Measurements from ENCODE around the gene MYO5B.
A peak's percentile ranks its signal among the peaks of the same experiment; 100 is the strongest.
"Not testable (repeated sequence)": the region's sequence is repeated elsewhere in the genome, so short reads cannot be mapped to it uniquely, and the experiment has no call there.

The MYO5B gene

DNA sequence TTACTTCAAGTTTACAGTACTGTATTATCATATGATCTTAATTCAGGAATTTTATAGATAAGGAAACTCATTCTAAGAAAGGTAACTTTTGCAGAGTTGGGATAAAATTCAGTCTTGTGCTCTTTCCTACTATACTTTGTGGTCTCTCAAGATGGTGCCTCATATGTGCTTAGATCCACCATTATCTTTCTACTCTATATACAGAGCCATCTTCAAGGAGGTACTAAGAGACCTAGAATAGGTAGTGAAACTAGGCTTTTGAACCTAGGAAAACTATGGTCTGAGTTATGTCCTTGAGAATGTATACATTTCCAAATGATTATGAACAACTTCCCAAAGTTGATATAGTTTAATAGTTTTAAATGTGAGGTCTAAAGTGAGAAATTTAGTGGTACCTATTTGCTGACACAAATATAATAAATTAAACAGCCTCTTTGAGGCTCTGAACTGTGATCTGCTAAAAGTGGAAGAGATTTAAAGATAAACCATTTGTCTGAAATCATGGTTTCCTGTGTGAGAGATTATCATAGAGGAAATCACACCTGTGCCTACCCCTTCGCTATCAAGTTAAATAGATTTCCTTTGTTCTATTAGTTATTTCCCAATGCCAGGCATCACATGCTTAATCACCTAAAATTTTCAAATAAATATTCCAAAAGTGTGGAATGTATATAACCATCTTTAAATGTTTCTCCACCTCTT lies 408.8 kb downstream of the MYO5B start:
- Histone ChIP-seq H4K20me1 (ENCODE audit: insufficient read depth) (no peaks in the 10 kb centered on the region), H2AFZ (ENCODE audit: low read depth) (no peak overlapping the region), H3K4me3 (IDR thresholded peaks at IDR 0.05; ENCODE audit: insufficient read depth, low read depth, low read length) (no peak overlapping the region), H3K4me1 (ENCODE audit: low read depth, poor library complexity, severe bottlenecking) (peaks cover 19% of the 10 kb centered on the region), H3K27ac (no peak overlapping the region), H3K4me2 (no peak overlapping the region), H3K9ac (no peak overlapping the region), H3K79me2 (ENCODE audit: insufficient read depth, low read depth) (no peaks in the 10 kb centered on the region), H3K36me3 (ENCODE audit: insufficient read depth) (no peaks in the 10 kb centered on the region), H3K27me3 (ENCODE audit: insufficient read depth, low read depth) (no peaks in the 10 kb centered on the region)
- TF ChIP-seq, protein P1, sequence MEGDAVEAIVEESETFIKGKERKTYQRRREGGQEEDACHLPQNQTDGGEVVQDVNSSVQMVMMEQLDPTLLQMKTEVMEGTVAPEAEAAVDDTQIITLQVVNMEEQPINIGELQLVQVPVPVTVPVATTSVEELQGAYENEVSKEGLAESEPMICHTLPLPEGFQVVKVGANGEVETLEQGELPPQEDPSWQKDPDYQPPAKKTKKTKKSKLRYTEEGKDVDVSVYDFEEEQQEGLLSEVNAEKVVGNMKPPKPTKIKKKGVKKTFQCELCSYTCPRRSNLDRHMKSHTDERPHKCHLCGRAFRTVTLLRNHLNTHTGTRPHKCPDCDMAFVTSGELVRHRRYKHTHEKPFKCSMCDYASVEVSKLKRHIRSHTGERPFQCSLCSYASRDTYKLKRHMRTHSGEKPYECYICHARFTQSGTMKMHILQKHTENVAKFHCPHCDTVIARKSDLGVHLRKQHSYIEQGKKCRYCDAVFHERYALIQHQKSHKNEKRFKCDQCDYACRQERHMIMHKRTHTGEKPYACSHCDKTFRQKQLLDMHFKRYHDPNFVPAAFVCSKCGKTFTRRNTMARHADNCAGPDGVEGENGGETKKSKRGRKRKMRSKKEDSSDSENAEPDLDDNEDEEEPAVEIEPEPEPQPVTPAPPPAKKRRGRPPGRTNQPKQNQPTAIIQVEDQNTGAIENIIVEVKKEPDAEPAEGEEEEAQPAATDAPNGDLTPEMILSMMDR (conservative IDR thresholded peaks at IDR 0.05; ENCODE audit: low read depth, low read length) = no peak

DNA sequence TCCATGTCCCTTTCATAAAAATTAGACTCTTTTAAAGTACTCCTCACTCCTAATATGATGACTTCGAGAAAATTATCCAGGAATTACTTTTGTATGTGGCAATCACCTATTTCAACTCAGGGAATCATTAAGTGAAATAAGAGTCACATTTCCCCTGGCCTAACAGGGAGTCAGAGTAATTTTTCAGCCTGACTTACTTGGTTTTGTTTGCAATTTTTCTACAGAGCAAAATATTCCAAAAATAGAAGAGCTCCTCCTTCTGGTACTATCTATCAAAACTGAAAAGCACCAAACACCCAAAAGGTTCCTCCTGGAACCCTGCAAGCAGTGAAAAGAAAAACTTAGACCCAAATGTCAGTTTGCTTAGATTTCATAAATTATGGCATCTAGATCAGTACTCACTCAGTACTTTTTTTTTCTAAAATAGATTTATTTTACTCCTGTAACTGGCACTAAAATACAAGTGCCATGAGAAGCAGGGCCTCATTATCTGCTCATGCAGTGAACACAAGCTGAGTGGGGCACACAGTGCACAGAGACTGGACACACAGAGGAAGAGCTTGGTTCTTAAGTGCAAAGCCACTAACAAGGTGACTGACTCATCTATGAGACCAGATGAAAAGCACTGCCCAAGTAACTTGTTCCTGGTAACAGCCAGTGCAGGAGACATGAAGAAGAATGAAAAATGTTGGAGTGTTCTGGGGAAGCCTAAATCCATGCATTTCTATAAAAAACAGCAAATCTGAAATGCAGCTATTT lies 410.3 kb downstream of the MYO5B start:
- Histone ChIP-seq H3K9ac (no peak overlapping the region), H3K36me3 (ENCODE audit: insufficient read depth) (no peaks in the 10 kb centered on the region), H2AFZ (ENCODE audit: low read depth) (no peak overlapping the region), H3K4me2 (no peak overlapping the region), H3K27me3 (ENCODE audit: insufficient read depth, low read depth) (no peaks in the 10 kb centered on the region), H3K27ac (no peak overlapping the region), H3K4me1 (ENCODE audit: low read depth, poor library complexity, severe bottlenecking) (peaks cover 19% of the 10 kb centered on the region), H3K4me3 (IDR thresholded peaks at IDR 0.05; ENCODE audit: insufficient read depth, low read depth, low read length) (no peak overlapping the region), H4K20me1 (ENCODE audit: insufficient read depth) (no peaks in the 10 kb centered on the region), H3K79me2 (ENCODE audit: insufficient read depth, low read depth) (no peaks in the 10 kb centered on the region)
- TF ChIP-seq, protein P1 (conservative IDR thresholded peaks at IDR 0.05; ENCODE audit: low read depth, low read length) = peak; percentile 59

DNA sequence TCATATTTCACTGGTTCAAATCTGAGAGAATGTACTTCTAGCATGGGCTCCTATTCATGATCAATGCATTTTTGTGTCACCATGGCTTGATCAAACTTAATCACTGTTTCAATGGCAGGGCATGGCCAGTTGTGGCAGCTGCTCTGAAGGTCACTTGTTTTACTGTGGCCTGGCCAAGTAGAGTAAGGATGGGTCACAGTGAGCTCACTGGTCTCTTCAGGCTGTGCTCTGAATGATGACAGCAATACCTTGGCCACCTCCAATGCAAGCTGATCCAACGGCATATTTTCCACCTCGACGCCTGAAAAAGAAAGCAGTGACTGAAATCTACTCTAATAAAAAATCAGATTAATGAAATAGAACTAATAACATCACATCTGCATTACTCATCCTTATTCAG lies 411.3 kb downstream of the MYO5B start:
- not testable (repeated sequence) for H3K36me3 ChIP-seq (ENCODE audit: insufficient read depth); H2AFZ ChIP-seq (ENCODE audit: low read depth); H3K4me3 ChIP-seq (IDR thresholded peaks at IDR 0.05; ENCODE audit: insufficient read depth, low read depth, low read length); H3K27ac ChIP-seq; H3K9ac ChIP-seq; H3K27me3 ChIP-seq (ENCODE audit: insufficient read depth, low read depth); H4K20me1 ChIP-seq (ENCODE audit: insufficient read depth); H3K79me2 ChIP-seq (ENCODE audit: insufficient read depth, low read depth); H3K4me2 ChIP-seq
- peaks cover 15% of the 10 kb centered on the region for H3K4me1 ChIP-seq (ENCODE audit: low read depth, poor library complexity, severe bottlenecking)

DNA sequence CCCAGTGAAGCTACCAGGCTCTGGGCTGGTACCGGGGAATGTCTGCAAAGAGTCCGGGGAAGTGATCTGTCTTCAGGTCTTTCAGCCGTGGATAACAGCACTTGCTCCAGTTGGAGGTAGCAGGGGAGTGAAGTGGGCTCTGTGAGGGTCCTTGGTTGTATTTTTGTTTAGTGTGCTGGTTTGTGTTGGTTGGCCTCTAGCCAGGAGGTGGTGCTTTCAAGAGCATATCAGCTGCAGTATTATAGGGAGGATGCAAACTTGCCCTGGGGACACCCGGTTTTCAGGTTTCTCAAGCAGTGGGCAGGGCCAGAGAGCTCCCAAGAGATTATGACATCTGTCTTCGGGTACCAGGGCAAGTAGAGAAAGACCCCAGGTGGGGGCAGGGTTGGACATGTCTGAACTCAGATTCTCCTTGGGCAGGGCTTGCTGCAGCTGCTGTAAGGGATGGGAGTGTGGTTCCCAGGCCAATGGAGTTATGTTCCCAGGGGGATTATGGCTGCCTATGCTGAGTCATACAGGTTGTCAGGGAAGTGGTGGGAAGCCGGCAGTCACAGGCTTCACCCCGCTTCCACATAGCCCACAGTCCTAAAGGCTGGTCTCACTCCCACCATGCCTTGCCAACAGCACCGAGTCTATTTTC lies 416.0 kb downstream of the MYO5B start:
- no peak overlapping the region for H2AFZ ChIP-seq (ENCODE audit: low read depth)
- no peak overlapping the region for H3K4me2 ChIP-seq
- no peaks in the 10 kb centered on the region for H3K36me3 ChIP-seq (ENCODE audit: insufficient read depth)
- no peak overlapping the region for H3K4me3 ChIP-seq (IDR thresholded peaks at IDR 0.05; ENCODE audit: insufficient read depth, low read depth, low read length)
- H3K4me1 ChIP-seq (ENCODE audit: low read depth, poor library complexity, severe bottlenecking) = no peaks in the 10 kb centered on the region
- H4K20me1 ChIP-seq (ENCODE audit: insufficient read depth) = no peaks in the 10 kb centered on the region
- no peaks in the 10 kb centered on the region for H3K79me2 ChIP-seq (ENCODE audit: insufficient read depth, low read depth)
- no peaks in the 10 kb centered on the region for H3K27me3 ChIP-seq (ENCODE audit: insufficient read depth, low read depth)
- H3K27ac ChIP-seq = no peak overlapping the region
- TF ChIP-seq, protein P1 (conservative IDR thresholded peaks at IDR 0.05; ENCODE audit: low read depth, low read length) = no peak
- H3K9ac ChIP-seq = no peak overlapping the region
